ENCODE results near the gene RPL37. TPM values are rescaled to one million over a fixed set of nuclear protein-coding genes. Genes with fewer than 3 reads are reported as not detected.

RPL37 gene
- total RNA-seq, 1 experiment from 2014 or later = 104 TPM

Other genes starting within 250 kb of the RPL37 start
- gene PTGER4, start 155.3 kb downstream of the RPL37 start, total RNA-seq (2014; rRNA removed; shearing (Covaris generic)) = 4.8 and 7.9 TPM in 2 replicates
- gene TTC33, start 79.3 kb downstream of the RPL37 start, total RNA-seq (2014; rRNA removed; shearing (Covaris generic)) = 18.2 and 27.6 TPM in 2 replicates
- 47.1 and 75.6 TPM in 2 replicates for gene PRKAA1, start 36.8 kb downstream of the RPL37 start, total RNA-seq (2014; rRNA removed; shearing (Covaris generic))
- 7.2 and 8.3 TPM in 2 replicates for gene CARD6, start 6.1 kb upstream of the RPL37 start, total RNA-seq (2014; rRNA removed; shearing (Covaris generic))
- gene C7, start 74.3 kb upstream of the RPL37 start, total RNA-seq (2014; rRNA removed; shearing (Covaris generic)) = 1.3 and 4.0 TPM in 2 replicates
- not detected in 2 replicates for gene MROH2B, start 236.1 kb upstream of the RPL37 start, total RNA-seq (2014; rRNA removed; shearing (Covaris generic))